GM21526 (cell line): Measurements from ENCODE around the gene PPIE.
"Not testable (repeated sequence)": the region's sequence is repeated elsewhere in the genome, so short reads cannot be mapped to it uniquely, and the experiment has no call there.

Experiments
- ATAC-seq: cut with Tn5 transposase; IDR thresholded peaks from one replicate; pipeline ENCODE4 v1.9.1; 2021; ENCODE audit warnings: moderate library complexity; ENCODE audit not compliant: unreplicated experiment, low FRiP score

PPIE gene

GRCh38 chr1:39757501-39757900, 18.8 kb downstream of the PPIE start:
- no peak for ATAC-seq

GRCh38 chr1:39758556-39759435, 20.1 kb downstream of the PPIE start:
- ATAC-seq: no peak

DNA sequence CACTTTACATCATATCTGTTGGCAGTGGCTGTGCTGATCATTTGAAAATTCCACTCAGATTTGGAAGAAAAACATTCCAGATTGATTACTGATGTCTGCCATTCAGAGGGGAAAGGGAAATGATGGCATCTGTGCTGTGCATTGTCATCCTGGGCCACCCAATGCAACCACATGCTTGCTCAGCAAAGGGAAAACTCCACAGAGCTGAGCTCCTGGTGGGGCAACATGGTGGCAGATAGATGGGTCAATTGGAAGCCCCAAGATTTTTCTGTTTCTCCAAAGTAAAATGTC, 20.7 kb downstream of the PPIE start:
- no peak for ATAC-seq

DNA sequence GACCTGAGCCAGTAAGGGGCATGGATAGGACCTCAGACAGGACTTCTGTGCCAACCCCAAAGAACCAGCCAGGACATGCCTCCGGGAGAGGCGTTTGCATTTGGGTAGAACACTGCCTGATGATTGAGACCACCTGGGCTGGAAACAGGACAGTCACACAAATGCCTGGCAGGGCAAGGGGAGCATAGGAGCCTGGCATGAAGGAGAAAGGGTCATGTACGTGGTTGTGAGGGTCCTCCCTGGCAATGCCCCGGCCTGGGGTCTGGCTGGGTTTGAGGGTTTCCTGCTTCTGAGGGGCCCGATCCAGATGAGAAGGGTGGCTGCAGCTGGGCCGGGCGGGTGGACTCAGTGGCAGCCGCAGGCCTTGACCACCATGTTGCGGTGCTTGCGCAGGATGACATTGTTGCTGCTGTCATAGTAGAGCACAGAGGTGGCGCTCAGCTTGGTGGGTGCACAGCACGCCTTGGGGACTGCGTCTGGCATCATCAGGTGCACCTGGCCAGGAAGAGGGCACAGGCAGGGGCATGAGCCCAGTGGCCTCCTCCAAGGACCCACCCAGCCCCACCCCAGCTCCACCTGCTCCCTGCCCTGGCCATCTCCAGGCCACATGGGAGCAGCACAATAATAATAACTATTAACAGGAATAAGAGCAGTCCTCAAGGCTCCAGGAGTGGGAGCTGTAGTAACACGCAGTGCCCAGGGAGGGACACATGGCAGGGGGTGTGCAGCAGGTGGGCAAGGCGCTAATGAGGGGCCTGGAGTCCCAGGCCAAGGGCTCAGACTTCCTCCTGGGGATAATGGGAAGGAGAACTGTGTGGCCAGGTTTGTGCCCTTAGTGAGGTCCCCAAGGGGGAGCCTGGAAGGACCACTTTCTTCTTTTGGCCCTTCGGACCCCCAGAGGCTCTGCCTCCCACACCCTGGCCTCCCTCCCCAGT, 21.7 kb downstream of the PPIE start:
- ATAC-seq: no peak

DNA sequence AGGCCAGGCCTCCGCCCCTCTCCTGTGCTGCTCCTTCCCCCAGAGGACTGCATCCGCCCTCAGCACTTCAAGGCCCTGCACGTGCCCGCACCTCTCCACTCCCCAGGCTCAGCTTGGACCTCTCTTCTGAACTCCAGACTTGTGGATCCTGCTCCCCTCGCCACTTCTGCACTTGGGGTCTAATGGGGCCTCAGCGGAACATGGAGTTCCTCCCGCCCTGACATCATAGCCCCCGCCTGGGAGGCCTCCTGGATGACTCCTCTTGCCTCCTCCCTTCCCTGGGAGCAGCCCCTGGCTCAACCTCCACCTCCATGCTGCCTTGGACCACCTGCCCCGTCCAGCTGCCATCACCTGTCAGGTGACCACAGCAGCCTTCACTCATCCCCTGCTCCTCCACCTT, 22.3 kb downstream of the PPIE start:
- no peak for ATAC-seq

GRCh38 chr1:39761557-39762260, 23.0 kb downstream of the PPIE start:
- no peak for ATAC-seq

DNA sequence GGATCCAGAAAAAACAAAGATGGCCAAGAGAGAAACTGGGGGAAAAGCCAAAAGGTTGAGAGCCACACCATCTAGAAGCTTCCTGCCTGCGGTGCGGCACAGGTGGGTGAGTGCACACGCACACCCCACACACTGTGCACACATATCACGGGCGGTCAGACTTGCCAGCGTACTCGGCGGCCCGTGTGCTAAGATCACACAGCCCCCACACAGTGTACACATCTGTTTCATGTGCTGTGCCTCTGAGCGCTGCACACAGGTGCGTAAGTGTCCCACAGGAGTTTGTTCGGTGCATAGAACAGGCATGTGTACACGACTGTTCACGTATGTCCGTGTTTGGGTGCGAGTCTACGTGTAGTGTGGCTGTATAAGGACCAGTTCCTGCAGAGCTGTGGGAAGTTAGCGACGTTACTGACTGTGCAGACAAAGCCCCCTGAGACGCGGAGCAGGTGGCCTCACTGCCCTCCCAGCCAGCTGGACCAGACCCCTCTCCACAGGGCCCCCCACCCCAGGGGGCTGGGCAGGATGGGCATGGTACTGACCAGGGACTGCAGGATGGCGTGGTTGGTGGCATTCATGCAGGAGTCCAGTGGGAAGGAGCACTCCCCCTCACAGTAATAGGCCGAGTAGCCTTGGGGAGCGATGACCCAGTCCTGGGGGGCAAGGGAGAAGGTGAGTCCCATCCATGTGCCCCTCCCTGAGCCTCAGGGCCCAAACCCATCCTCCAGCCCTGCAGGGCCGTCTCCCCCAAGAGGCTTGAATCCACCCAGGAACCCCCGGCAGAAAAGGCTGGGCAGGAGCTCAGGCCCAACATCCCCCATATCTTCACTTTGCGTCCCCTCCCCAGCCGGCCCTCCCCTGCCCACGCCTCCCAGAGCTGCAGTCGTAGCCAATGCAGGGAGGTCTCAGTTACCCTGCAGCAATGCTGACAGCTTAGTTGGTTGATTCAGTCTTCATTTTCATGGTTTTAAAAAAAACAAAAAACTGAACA, 24.2 kb downstream of the PPIE start:
- no peak for ATAC-seq

DNA sequence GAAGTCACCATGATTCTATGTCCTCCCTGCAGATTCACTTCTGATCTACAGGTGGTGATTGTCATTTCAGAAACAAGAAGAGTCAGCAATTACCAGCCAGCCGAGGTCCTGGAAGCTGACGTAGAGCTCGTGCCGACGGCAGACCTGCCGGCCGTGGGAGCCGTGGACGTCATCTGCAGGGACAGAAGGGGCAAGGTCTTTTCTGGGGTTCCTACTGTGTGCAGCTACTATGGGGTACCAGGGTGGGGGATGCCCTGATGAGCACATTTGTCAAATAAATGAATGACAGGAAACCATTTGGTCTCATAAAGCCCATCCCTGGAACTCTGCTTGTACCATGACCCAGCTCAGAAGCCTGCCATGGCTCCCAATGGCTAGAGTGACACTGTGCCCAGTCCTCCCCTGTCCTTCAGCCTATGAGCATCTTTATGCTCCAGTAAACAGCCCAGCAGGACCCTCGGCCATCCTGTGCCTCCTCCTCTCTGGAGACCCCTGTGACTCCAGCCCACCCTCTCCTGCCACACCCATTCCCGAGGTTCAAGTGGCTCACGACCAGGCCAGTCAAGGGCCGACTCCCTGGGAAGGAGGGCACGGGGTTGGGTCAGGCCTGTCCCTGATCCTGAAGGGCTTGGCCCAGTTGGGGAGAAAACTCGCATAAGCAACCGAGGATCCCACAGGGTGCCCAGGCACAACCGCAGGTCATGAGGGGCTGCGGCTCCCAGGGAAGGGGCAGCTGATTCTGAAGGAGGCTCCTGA, 25.1 kb downstream of the PPIE start:
- ATAC-seq: not testable (repeated sequence)

- not testable (repeated sequence) for ATAC-seq
Measured at GRCh38 chr1:39764512-39764911, 25.8 kb downstream of the PPIE start.

DNA sequence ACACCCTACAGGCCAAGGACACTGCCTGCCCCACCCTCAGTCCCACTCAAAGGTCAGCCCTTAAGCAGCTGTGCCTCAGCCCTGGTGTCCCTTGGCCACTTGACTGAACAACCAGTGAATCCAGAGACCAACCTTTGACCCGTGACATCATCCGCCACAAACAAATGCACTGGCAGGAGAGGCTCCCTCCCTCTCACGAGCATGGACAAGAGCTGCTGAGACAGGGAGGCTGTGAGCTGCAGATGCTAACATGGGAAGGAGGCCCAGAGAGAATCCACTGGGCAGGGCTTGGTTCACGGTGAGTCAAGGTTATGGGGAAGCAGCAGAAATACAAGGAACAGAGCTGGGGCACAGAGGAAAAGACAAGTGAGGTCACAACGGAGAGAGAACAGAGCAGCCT, 27.8 kb downstream of the PPIE start:
- ATAC-seq: not testable (repeated sequence)

- not testable (repeated sequence) for ATAC-seq
Measured at GRCh38 chr1:39769502-39769901, 30.8 kb downstream of the PPIE start.

- not testable (repeated sequence) for ATAC-seq
Measured at GRCh38 chr1:39770100-39771021, 31.7 kb downstream of the PPIE start.

DNA sequence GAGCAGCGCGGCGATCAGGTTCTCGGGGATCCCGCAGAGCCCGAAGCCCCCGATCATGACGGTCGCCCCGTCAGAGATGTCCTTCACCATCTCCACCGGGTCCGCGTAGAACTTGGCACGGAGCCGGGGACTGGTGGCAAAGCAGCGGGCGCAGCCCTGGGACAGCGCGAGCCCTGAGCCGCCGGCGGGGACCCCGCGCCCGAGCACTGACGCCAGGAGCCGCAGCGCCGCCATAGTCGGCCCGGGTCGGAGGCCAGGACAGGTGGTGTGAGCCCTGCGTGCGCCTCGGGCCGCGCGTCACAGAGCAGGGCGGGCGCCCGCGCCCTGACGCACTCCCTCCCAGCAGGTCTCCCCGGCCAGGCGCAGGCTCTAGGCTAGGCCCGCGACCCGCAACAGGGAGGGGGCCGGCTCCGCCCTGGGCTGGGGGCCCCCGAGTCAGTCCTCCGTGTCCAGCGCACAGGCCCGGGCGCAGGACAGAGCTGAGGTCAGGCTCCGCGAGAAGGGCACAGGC, 32.4 kb downstream of the PPIE start, which contains the start of gene OXCT2:
Gene OXCT2 (minus strand): TSS at position 327 of the 511 bp plus-strand sequence. CDS start 93 bp downstream, at position 234.
- not testable (repeated sequence) for ATAC-seq

- ATAC-seq: not testable (repeated sequence)
Measured at GRCh38 chr1:39773369-39773979, 34.8 kb downstream of the PPIE start.

GRCh38 chr1:39775141-39775540, 36.5 kb downstream of the PPIE start:
- not testable (repeated sequence) for ATAC-seq

DNA sequence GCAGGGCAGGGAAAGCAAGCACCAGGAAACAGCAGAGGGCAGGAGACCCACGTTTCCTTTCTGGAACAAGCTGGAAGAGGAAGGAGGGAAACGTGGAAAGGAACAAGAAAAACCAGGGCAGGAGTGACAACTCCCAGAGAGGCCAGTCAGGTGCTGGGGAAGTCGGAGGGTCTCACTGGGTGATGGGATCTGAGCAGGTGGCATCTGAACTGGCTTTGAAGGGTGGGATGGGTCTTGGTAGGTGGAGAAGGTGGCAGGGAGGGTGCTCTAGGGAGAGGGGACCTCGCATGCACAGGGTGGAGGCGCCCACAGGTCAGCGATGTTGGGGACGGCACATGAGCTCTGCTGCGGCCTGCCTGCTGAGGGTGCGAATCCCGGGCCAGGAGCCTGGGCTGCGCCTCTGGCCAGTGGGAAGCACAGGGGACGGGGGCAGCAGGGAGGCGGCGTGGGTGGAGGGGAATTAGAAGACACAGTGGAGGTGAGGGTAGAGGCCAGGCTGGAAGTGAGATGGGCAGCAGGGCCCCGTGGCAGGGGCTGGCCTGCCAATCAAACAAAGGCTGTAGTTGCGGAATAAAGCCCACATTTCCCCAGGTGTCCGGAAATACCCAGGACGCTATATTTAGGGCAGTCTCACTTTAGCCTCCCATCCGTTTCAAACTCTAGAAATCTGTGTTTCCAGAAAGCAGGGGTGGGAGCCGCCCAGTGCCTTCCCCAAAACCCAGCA, 37.2 kb downstream of the PPIE start:
- ATAC-seq: not testable (repeated sequence)

GRCh38 chr1:39776400-39776713, 37.7 kb downstream of the PPIE start:
- no peak for ATAC-seq
